GM10248 (cell line): Measurements from ENCODE around the gene ACAA1.
A peak's percentile ranks its signal among the peaks of the same experiment; 100 is the strongest.

Source experiments
- CTCF ChIA-PET: fragments of 300-600 bp; sonication (Branson Sonifier 250); formaldehyde crosslinking; extraction: SDS; loops from one replicate; lab custom pipeline; 2021; ENCODE audit warnings: antibody characterized with exemption; lab: Yijun Ruan, JAX
- POLR2A ChIA-PET: fragments of 350-650 bp; sonication (Branson Sonifier 250); formaldehyde crosslinking; extraction: SDS; loops from one replicate; lab custom pipeline; 2020; ENCODE audit warnings: antibody characterized with exemption; lab: Yijun Ruan, JAX
- DNase-seq: peaks from one replicate; pipeline ENCODE4 v3.0.0; 2012; ENCODE audit errors: extremely low spot score
- TF ChIP-seq, protein P1 (sequence below): IDR thresholded peaks from 2 replicates; pipeline ENCODE4 v1.5.1; 2012; ENCODE audit warnings: mild to moderate bottlenecking, low read depth; ENCODE audit errors: extremely low read depth, missing control alignments, control extremely low read depth

Gene ACAA1

DNA sequence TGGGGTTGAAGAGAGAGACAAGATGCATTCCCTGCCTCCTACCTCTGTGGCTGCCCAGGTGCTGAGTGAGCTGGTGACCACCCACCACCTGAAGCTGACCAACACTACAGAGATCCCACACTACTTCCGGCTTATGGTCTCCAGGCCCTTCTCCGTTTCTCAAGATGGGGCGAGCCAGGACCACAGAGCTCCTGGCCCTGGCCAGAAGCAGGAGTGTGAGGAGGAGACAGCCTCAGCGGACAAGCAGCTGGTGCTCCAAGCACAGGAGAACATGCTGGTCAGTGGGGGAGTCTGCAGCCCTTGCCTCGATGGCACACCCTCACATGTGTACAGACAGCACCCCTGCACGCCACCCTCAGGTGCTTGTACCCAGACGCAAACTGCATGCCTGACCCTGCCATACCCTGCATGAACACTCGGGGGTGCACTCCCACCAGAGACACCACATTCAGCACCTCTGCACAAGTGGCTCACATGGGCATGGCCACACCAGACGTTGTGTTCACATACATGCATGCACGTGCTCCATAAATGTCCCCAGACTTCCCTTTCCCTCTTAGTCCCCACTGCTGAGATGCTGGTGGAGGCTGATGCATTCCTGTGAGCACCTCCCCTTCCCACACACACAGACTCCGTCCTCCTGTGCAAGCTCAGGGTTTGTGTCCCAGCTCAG, 19.0 kb downstream of the ACAA1 start:
- DNase-seq = peak; percentile 79
- TF ChIP-seq, protein P1, sequence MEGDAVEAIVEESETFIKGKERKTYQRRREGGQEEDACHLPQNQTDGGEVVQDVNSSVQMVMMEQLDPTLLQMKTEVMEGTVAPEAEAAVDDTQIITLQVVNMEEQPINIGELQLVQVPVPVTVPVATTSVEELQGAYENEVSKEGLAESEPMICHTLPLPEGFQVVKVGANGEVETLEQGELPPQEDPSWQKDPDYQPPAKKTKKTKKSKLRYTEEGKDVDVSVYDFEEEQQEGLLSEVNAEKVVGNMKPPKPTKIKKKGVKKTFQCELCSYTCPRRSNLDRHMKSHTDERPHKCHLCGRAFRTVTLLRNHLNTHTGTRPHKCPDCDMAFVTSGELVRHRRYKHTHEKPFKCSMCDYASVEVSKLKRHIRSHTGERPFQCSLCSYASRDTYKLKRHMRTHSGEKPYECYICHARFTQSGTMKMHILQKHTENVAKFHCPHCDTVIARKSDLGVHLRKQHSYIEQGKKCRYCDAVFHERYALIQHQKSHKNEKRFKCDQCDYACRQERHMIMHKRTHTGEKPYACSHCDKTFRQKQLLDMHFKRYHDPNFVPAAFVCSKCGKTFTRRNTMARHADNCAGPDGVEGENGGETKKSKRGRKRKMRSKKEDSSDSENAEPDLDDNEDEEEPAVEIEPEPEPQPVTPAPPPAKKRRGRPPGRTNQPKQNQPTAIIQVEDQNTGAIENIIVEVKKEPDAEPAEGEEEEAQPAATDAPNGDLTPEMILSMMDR = peak; percentile 86

DNA sequence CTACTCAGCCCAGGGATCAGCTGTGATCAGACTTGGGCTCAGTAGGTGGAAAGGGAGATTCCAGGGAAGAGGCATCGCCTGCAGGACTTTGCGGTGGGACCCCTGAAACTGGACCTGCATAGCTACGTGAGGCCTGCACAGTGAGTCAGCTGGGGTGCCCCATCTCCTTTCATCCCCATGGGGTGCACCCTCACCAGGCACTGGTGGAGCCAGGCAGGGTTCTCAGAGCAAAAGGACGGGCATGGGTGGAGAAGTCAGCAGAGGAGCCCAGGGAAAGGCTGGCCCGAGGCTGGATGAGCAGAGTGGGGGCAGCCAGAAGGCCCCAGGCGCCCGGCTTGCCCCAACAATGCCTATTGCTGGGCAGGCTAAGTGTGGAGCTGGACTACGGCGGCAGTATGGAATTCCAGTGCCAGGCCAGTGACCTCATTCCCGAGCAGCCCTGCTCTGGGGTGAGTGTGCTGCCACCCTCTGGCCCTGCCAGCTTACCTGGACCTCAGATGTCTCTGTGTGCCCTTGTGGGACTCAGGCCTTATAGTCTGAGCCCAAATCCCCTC, 19.7 kb downstream of the ACAA1 start:
- DNase-seq = no peak
- ChIA-PET POLR2A (interaction anchor here (2.0 kb wide), 1 partner anchor 20 kb away, joined by 5 read pairs; the partner anchor contains the start of gene ACAA1), CTCF (interaction anchor here (0.6 to 7.0 kb wide), 27 partner anchors 8 to 404 kb away, joined by 3 to 71 read pairs (median 4); partner anchors contain the start of genes ACAA1, OXSR1, SLC22A14 and XYLB)
- TF ChIP-seq, protein P1 = no peak

More for the DNA sequence above, 19.0 kb downstream of the ACAA1 start:
- ChIA-PET CTCF (interaction anchor here (0.6 to 7.0 kb wide), 27 partner anchors 8 to 403 kb away, joined by 3 to 71 read pairs (median 4); partner anchors contain the start of genes ACAA1, EXOG, OXSR1 and SLC22A14), POLR2A (interaction anchor here (2.0 kb wide), 1 partner anchor 19 kb away, joined by 5 read pairs; the partner anchor contains the start of gene ACAA1)

DNA sequence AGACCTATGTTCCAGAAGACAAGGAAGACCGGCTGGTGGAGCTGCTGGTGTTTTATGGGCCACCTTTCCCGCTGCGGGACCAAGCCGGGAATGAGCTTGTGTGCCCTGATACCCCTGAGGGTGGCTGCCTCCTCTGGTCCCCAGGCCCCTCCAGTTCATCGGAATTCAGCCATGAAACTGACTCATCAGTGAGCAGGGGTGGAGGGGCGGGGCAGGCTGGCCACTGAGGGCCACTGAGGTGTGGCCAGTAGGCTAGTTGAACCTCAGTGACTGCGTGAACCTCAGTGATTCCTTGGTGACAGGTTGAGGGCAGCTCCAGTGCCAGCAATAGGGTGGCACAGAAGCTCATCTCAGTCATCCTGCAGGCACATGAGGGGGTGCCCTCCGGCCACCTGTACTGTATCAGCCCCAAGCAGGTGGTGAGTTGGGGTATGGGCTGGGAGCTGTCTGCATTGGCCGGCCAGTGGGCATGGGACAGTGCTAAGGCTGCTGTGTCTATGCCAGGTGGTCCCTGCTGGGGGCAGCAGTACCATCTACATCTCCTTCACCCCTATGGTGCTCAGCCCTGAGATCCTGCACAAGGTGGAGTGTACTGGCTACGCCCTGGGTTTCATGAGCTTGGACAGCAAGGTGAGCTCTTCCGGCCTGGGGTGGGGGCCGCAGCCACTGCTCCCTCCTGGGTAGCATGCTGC, 20.3 kb downstream of the ACAA1 start:
- POLR2A ChIA-PET = interaction anchor here (2.0 kb wide), 1 partner anchor 20 kb away, joined by 5 read pairs; the partner anchor contains the start of gene ACAA1
- CTCF ChIA-PET = interaction anchor here (0.6 to 7.0 kb wide), 16 partner anchors 8 to 364 kb away, joined by 3 to 71 read pairs (median 4); partner anchors contain the start of gene SLC22A14
- DNase-seq = no peak
- TF ChIP-seq, protein P1 = no peak

DNA sequence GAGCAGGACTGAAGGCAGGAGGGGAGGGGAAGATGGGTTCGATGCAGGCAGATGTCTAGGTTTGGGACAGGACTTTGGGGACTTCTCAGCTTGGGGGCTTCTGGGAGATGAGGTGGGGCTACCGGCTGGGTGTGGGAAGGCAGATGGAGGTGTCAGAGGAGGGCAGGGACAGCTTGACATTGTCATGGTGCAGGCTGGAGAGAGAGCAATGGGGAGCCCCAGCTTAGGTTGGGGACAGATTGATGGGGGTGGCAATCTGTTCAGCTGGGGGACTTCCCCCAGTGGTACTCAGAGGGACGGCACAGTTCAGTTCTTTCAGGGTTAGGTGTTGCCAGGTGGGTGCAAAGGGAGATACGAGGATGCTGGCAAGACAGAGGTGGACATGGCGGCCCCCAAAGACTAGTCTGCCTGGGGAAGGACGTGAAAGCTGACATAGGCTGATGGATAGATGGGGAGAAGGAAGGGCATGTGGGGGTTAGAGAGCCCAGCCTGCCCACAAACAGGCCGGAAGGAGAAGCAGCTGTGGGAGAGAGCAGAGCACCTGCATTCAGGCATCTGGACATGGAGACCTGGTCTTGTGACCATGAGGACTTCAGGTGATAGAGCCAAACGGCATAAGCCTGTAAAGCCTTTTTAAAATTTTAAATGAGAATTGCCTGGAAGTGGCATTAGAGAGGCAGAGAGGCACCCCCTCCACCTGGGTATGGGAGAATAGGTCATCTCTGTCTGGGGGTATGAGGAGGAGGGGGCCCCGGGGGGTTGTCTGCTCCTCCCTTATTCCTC, 21.1 kb downstream of the ACAA1 start:
- DNase-seq = no peak
- POLR2A ChIA-PET = interaction anchor here (2.0 kb wide), 1 partner anchor 21 kb away, joined by 5 read pairs; the partner anchor contains the start of gene ACAA1
- TF ChIP-seq, protein P1 = no peak
- CTCF ChIA-PET = interaction anchor here (0.9 to 7.0 kb wide), 11 partner anchors 8 to 365 kb away, joined by 3 to 71 read pairs (median 4); partner anchors contain the start of gene ACAA1

DNA sequence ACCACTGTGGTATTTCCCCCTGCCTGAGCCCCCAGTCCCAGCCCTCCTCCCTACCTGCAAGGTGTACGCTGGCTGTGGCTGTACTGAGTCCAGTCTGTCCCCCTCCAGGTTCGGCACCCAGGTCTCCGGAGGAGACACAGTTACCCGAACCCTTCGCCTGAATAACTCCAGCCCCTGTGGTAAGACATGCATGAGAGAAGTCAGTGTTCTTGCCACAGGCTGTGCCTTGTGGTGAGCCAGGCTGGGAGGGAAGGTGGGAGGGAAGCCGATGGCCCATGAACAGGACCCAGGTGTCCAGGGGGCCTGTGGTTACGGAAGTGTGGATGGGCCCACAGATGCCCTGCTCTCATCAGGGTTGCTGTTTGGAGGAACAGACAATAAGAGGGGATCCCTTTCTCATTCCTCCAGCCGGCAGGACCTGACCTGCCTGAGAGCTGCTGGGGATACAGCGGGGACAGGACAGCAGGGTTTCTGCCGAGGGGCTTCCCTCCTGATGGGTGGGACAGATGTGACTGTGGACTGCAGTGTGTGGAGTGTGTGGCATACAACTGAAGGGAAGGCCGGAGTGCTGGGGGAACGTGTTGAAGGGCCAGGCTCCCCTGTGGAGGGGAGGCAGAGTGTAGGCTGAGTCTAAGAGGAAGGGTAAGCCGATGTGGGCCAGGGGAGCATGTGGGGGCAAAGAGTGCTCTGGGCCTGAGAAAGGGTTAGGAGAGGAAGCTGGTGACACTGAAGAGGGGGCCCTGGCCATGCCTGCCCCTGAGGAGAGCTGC, 21.9 kb downstream of the ACAA1 start:
- TF ChIP-seq, protein P1 = no peak
- DNase-seq = no peak
- ChIA-PET POLR2A (no interaction called here), CTCF (interaction anchor here (0.9 to 4.8 kb wide), 5 partner anchors 9 to 365 kb away, joined by 3 to 40 read pairs (median 4); partner anchors contain the start of gene ACAA1)
